Osteocyte (in vitro differentiated cells): ENCODE measurements around the gene LZTS2. TPM values are rescaled to one million over a fixed set of nuclear protein-coding genes. Genes with fewer than 3 reads are reported as not detected.
A peak's percentile ranks its signal among the peaks of the same experiment; 100 is the strongest.

Source experiments
- DNase-seq: peaks from one replicate; pipeline ENCODE4 v3.0.0; 2021; ENCODE audit warnings: mixed read lengths; ENCODE audit not compliant: unreplicated experiment; ENCODE audit errors: extremely low spot score
- H3K27ac Mint-ChIP-seq: one replicate; pipeline ENCODE4 v1.8.0; 2021; ENCODE audit warnings: mild to moderate bottlenecking, mixed read lengths; ENCODE audit not compliant: unreplicated experiment
- H3K27me3 Mint-ChIP-seq: one replicate; pipeline ENCODE4 v1.8.0; 2021; ENCODE audit warnings: mixed read lengths; ENCODE audit not compliant: unreplicated experiment
- H3K36me3 Mint-ChIP-seq: one replicate; pipeline ENCODE4 v1.8.0; 2021; ENCODE audit warnings: mixed read lengths; ENCODE audit not compliant: unreplicated experiment
- H3K4me1 Mint-ChIP-seq: one replicate; pipeline ENCODE4 v1.8.0; 2021; ENCODE audit warnings: mixed read lengths; ENCODE audit not compliant: unreplicated experiment
- H3K4me3 Mint-ChIP-seq: one replicate; pipeline ENCODE4 v1.8.0; 2021; ENCODE audit warnings: mild to moderate bottlenecking, moderate library complexity, mixed read lengths; ENCODE audit not compliant: unreplicated experiment
- H3K9me3 Mint-ChIP-seq: one replicate; pipeline ENCODE4 v1.8.0; 2021; ENCODE audit warnings: mixed read lengths; ENCODE audit not compliant: unreplicated experiment
- CTCF ChIP-seq: fragments of 200-600 bp; sonication (generic); IDR thresholded peaks from 2 replicates; pipeline ENCODE4 v1.5.0; 2021; ENCODE audit warnings: antibody characterized with exemption, mild to moderate bottlenecking, moderate library complexity
- total RNA-seq: library from RNA; stranded (reverse); gene quantifications from 2 replicates; pipeline ENCODE4 v1.2.1, GENCODE V29; 2021

The LZTS2 gene
- total RNA-seq, 1 donor from 2014 or later: 72.1 TPM

GRCh38 chr10:100966887-100967286 lies 32.7 kb upstream of the LZTS2 start:
- no peak for TF ChIP-seq CTCF
- no peaks in the 10 kb centered on the region for H3K9me3 Mint-ChIP-seq
- H3K27me3 Mint-ChIP-seq: no peaks in the 10 kb centered on the region
- no peak overlapping the region for H3K27ac Mint-ChIP-seq
- peaks cover 11% of the 10 kb centered on the region for H3K4me1 Mint-ChIP-seq
- DNase-seq: no peak
- H3K4me3 Mint-ChIP-seq: no peak overlapping the region
- H3K36me3 Mint-ChIP-seq: peaks cover 19% of the 10 kb centered on the region

GRCh38 chr10:100967332-100967731 lies 32.3 kb upstream of the LZTS2 start:
- Mint-ChIP-seq H3K4me1 (peaks cover 11% of the 10 kb centered on the region), H3K36me3 (peaks cover 14% of the 10 kb centered on the region), H3K9me3 (no peaks in the 10 kb centered on the region), H3K27ac (no peak overlapping the region), H3K4me3 (no peak overlapping the region), H3K27me3 (no peaks in the 10 kb centered on the region)
- DNase-seq: no peak
- no peak for TF ChIP-seq CTCF

GRCh38 chr10:100968062-100968736 lies 31.4 kb upstream of the LZTS2 start:
- peaks cover 8% of the 10 kb centered on the region for H3K36me3 Mint-ChIP-seq
- H3K4me3 Mint-ChIP-seq: peak overlapping the region; percentile 68
- TF ChIP-seq CTCF: no peak

GRCh38 chr10:100968863-100969186 lies 30.8 kb upstream of the LZTS2 start:
- Mint-ChIP-seq H3K27me3 (no peaks in the 10 kb centered on the region), H3K4me3 (peak overlapping the region; percentile 68), H3K4me1 (peaks cover 11% of the 10 kb centered on the region), H3K9me3 (no peaks in the 10 kb centered on the region), H3K36me3 (peaks cover 6% of the 10 kb centered on the region), H3K27ac (no peak overlapping the region)
- TF ChIP-seq CTCF: no peak
- DNase-seq: no peak

More at GRCh38 chr10:100968062-100968736, 31.4 kb upstream of the LZTS2 start:
- DNase-seq: no peak
- no peaks in the 10 kb centered on the region for H3K9me3 Mint-ChIP-seq
- no peak overlapping the region for H3K27ac Mint-ChIP-seq
- no peaks in the 10 kb centered on the region for H3K27me3 Mint-ChIP-seq
- H3K4me1 Mint-ChIP-seq: peaks cover 11% of the 10 kb centered on the region

DNA sequence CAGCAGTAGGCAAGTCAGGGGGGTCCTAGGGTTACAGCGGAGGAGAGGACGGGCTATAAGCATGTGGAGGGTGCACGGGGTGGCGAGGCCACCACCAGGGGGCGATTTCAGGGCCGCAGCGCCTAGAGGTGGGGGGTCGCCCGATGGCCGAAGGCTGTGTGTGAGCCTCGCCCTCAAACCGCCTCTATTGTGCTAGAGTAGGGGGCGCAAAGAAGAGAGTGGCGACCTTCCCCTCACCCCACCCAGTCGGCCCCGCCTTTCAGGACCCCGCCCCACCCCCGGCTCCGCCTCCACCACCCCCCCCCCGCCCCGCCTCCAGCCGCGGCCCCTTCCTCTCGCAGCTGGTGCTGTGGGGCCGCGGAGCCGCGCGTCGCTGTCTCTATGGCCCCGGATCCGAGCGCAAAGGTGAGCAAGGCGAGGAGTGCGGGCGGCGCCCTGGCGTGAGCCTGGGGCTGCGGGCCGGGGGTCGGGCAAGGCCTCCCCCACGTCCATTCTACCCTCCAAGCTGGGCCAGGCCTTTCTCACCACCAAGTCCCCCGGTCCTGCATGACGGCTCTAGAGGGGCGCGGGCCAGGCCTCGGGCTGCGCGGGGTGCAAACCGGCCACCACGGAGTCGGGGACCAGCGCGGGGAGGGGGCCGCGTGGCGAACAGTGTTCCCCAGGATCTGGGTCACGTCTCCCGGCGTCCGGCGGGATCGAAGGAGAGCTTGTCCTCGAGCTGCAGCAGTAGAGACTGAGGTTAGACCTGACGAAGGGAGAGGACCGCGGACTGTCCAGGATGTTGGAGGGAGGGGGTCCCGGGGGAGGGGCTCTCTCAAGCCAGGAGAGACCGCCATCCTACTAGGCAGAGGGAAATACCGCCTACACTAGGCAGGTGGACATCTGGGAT lies 30.2 kb upstream of the LZTS2 start, which contains the start of gene SEMA4G:
TSS of gene SEMA4G (plus strand) at position 318 of the 889 bp plus-strand sequence. CDS start 3,409 bp downstream, outside the sequence.
- peak within 1 kb of the TSS; percentile 71 for H3K4me3 Mint-ChIP-seq
- H3K9me3 Mint-ChIP-seq: no peaks in the 10 kb centered on the region
- H3K36me3 Mint-ChIP-seq: peaks cover 6% of the 10 kb centered on the region
- no peak within 1 kb of the TSS for H3K27ac Mint-ChIP-seq
- H3K27me3 Mint-ChIP-seq: no peaks in the 10 kb centered on the region
- H3K4me1 Mint-ChIP-seq: peaks cover 11% of the 10 kb centered on the region
- peak; percentile 86 for DNase-seq
- TF ChIP-seq CTCF: peak; percentile 85
